IPS DF 4.7 (cell line): Measurements from ENCODE around the gene MYO9A.
"Not testable (repeated sequence)": the region's sequence is repeated elsewhere in the genome, so short reads cannot be mapped to it uniquely, and the experiment has no call there.

Experiments used
- DNase-seq: peaks from one replicate; pipeline ENCODE4 v3.0.0-alpha.2; 2013; ENCODE audit warnings: low spot score; ENCODE audit errors: extremely low read depth

MYO9A gene

DNA sequence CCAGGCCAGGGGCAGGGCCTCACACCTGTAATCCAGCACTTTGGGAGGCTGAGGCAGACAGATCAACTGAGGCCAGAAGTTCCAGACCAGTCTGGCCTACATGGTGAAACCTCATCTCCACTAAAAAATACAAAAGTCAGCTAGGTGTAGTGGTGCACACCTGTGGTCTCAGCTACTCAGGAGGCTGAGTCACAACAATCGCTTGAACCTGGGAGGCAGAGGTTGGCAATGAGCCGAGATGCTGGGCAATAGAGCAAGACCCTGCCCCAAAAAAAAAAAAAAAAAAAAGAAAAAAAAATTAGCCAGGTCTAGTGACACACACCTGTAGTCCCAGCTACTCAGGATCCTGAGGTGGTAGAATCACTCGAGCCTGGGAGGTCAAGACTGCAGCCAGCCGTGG is 18.8 kb downstream of the MYO9A start:
- no peak for DNase-seq

DNA sequence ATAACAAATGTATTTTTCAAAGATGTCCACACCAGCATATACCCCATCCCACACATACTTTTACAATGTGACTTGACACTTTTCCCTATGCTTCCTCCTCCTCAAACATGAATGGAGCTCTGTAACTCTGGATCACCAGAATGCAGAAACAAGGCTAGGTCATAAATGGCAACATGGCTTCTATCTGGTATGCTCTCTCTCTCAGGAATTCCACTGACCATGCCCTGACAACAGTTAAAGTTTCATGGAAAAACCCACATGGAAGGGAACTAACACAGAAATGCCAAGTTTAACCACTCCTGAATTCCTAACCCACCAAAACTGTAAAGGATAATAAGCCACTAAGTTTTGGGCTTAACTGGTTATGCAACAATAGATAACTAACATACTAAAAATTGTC is 19.9 kb downstream of the MYO9A start:
- no peak for DNase-seq

DNA sequence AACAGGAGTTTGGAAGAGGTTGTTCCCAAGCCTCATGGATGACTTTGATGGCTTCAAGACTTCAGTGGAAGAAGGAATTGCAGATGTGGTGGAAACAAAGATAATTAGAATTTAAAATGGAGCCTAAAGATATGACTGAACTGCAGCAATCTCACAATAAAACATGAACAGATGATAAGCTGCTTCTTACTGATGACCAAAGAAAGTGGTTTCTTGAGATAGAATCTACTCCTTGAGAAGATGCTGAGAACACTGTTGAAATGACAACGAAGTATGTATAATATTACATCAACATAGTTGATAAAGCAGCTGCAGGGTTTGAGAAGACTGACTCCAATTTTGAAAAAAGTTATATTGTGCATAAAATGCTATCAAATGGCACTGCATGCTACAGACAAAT is 21.2 kb downstream of the MYO9A start:
- DNase-seq: no peak

DNA sequence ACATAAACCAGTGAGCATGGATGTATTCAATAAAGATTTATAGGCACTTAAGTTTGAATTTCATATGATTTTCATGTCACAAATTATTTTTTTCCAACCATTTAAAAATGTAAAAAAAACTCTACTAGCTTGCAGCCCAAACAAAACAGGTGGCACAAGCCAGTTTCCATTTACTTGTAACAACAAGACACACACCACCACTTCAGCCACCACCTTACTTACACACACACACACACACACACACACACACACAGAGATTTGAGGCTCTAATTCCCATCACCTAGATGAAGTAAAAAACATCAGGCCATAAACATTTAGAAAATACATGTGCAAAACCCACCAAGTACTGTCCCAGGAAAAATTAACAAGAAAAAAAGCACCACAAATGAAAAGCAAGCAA is 25.3 kb downstream of the MYO9A start:
- DNase-seq: no peak

DNA sequence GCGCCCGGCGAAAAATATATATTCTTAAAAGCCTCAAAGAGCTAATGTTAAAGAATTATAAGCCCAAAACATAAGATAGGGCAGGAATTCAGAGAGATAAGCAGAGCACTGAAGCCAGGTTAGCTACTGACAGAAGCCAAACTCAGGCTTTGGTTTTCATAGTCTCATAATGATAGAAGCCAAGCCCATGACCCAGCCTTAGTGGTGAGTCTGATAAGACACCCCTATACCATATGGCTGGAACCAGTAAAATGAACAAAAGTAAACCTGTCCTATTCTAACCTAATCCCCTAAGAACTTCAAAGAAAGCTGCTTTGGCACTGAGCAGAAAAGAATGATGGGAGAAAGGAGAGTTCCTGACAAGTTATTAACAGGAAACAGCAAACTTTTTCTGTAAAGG is 25.9 kb downstream of the MYO9A start:
- no peak for DNase-seq

DNA sequence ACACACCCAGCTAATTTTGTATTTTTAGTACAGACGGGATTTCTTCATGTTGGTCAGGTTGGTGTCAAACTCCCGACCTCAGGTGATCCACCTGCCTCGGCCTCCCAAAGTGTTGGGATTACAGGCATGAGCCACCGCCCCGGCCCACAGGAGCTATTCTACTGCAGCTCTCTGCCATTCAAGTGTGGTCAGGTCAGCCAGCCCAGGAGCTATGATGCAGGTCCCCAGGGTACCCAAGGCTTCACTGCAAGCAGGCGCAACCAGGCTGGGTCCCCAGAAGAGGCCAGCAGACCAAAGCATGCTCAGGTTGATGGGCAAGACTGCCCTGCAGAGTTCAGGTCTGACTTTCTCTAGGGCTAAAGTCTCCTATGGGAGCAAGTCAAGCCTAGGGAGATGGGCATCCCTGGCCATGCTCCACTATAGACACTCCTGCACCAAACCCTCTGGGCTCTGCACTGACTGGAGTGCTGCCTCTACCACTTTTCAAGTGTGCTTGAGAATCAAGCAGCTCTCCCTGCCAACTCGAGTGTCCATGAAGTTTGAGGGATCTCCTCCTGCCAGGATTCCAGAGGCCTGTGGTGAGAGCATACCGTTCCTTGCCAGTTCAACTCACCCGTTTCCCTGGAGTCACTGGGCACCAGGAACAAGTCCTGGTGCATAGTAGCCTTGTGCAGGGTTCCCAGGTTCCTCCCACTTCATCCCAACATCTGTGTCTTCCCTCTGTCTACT is 30.9 kb downstream of the MYO9A start:
- no peak for DNase-seq

DNA sequence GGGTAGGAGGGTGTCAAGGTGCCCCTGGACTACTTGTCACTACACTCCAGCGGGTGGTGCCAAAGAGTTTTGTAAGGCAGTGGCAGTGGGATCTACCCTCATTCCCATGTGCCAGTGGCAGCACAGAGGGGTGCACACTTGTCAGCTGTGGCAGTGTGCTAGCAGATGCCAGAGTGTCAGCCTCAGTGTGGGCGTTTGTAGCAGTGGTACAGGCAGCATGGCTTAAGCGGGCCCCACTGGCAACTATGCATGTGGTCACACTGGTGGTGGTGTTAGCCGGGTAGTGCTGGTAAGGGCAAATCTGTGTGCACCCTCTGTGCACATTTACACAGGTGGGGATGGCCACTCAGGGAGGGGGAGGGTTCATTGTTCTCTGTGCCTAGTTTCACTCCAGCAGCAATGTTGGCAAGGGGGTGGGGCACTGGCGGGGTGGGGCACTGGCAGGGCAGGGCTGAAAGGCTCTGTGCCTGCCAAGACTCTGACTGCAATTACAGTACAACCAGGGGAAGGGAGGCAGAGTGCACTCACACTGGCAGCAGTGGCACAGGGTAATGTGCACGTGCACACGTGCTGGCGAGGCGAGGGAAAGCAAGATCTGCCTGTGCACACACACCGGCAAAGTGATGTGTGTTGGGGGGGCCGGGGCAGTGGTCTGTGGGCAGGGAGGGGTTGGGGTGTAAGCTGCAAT is 31.8 kb downstream of the MYO9A start:
- no peak for DNase-seq

DNA sequence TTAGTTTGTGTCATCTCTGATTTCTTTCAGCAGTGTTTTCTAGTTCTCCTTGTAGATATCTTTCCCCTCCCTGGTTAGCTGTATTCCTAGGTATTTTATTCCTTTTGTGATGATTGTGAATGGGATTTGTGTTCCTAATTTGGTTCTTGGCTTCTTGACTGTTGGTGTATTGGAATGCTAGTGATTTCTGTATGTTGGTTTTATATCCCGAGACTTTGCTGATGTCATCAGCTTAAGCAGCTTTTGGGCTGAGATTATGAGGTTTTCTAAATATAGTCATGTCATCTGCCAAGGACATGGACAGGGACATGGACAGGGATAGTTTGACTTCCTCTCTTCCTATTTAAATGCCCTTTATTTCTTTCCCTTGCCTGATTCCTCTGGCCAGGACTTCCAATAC is 35.8 kb downstream of the MYO9A start:
- no peak for DNase-seq

DNA sequence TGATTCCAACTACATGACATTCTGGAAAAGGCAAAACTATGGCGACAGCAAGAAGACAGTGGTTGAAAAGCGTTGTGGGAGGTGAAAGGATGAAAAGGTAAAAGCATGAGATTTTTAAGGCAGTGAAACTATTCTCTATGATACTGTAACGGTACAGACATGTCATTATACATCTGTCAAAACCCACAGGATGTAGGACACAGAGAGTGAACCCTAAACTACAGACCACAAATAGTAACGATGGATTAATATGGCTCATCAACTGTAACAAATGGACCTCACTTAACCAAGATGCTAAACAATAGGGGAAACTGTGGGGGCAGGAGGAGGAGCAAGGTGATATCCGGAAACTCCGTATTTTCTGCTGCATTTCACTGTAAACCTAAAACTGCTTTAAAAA is 39.1 kb downstream of the MYO9A start:
- DNase-seq: no peak

DNA sequence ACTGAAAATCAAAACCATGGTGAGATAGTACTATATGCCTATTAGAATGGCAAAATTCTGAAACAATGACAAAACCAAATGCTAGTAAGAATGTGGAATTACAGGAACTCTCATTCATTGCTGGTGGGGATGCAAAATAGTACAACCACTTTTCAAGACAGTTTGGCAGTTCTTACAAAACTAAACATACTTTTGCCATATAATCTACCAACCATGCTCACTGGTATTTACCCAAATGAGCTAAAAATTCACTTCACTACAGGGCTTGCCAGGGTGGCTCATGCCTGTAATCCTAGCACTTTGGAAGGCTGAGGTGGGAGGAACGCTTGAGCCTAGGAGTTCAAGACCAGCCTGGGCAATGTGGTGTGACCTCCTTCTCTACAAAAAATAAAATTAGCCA is 40.0 kb downstream of the MYO9A start:
- DNase-seq: no peak

DNA sequence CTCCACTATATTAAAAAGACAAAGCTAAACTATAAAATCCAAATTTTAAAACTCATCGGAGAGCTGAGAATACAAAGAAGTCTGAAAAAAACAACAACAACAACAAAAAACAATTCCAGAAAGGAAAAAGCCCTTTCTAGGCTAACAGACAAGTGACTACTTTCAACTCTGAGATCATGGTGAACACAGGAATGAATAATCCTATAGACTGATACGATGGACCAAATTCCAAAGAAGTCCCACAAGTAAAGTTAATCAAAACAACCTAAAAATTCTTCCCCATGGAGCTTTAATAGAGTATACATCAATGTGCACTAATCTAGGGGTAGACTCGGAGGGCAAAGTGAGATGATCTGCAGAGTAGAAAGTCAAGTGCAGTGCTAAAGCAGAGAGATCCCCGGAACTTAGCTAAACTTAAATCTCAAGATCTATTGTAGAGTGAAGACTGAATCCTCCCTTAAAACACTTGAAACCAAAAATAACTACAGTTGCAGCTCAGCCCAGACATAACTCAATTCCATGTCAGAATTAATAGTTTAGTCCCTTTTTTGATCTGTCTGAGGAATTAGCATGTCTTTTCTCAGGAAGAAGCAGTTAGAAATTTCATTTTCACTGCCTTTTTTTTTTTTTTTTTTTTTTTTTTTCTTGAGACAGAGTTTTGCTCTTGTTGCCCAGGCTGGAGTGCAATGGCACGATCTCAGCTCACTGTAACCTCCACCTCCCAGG is 43.5 kb downstream of the MYO9A start:
- DNase-seq: no peak

DNA sequence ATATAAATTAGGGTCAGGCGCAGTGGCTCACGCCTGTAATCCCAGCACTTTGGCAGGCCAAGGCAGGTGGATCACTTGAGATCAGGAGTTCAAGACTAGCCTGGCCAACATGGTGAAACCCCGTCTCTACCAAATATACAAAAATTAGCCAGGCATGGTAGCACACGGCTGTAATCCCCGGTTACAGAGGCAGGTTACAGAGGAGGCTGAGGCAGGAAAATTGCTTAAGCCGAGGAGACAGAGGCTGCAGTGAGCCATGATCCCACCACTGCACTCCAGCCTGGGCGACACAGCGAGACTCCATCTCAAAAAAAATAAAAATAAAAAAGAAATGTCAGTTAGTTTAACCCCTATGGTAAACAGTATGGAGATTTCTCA is 46.5 kb downstream of the MYO9A start:
- DNase-seq: not testable (repeated sequence)

DNA sequence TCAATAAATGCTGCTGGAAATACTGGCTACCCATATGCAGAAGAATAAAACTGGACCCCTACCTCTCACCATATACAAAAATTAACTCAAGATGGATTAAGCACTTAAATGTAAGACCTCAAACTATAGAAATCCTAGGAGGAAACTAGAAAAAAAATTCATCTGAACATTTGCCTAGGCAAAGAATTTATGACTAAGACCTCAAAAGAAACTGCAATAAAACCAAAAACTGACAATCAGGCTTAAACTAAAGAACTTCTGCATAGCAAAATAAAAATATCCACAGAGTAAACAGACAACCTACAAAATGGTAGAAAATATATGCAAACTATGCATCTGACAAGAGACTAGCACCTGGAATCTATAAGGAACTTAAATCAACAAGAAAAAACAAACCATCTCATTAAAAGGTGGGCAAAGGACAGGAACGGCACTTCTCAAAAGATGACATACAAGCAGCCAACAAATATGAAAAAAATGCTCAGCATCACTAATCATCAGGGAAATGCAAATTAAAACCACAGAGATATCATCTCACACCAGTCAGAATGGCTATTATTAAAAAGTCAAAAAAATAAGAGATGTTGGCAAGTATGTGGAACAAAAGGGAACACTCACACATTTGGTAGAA is 47.0 kb downstream of the MYO9A start:
- no peak for DNase-seq

DNA sequence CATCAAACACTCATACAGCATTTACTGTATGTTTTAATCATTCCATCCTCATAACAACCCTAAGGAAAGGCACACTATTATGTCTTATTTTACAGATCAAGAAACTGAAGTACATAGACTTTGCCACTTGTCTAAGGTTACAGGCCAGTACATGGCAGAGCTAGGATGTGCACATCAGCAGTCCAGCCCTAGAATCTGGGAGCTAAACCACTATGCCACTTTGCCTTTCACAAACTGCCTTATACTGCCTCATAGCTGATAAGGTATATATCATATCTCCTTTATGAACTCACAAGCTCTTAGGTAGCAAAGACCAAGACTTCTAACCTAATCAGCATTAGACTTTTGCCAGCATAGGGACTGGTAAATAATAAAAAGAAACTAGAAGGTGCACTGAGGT is 49.1 kb downstream of the MYO9A start:
- no peak for DNase-seq

DNA sequence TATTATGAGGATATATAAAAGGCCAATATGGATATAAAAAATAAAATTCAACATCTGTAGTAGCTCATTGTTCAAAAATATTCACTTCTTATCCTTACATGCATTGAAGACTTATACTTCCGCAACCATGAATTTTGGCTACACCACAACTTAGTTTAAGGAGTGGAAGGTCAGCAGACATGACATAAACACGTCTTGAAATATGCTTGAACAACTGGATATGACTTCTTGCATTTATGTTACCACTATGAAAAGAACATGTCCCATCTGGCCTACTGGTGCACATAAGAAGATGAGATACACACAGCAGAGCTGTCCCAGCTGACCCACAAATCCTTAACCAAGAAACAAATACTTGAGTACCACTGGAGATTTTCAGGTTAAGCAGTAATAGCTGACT is 52.1 kb downstream of the MYO9A start:
- no peak for DNase-seq

DNA sequence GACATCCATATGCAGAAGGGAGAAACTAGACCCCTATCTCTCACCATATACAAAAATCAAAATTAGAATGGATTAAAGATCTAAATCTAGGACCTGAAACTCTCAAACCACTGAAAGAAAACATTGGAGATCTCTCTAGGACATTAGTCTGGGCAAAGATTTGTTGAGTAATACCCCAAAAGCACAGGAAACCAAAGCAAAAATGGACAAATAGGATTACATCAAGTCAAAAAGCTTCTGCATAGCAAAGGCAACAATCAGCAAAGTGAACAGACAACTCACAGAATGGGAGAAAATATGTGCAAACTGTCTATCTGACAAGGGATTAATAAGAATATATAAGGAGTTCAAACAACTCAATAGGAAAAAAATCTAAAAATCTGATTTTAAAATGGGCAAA is 54.8 kb downstream of the MYO9A start:
- no peak for DNase-seq

DNA sequence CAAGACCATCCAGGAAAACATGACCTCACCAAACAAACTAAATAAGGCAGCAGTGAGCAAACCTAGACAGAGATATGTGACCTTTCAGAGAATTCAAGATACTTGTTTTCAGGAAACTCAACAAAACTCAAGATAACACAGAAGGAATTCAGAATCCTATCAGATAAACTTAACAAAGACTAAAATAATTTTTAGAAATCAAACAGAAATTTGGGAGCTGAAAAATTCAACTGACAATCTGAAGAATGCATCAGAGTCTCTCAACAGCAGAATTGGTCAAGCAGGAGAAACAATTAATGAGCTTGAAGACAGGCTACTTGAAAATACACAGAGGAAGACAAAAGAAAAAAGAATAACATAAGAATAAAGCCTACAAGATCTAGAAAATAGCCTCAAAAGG is 55.6 kb downstream of the MYO9A start:
- DNase-seq: no peak

DNA sequence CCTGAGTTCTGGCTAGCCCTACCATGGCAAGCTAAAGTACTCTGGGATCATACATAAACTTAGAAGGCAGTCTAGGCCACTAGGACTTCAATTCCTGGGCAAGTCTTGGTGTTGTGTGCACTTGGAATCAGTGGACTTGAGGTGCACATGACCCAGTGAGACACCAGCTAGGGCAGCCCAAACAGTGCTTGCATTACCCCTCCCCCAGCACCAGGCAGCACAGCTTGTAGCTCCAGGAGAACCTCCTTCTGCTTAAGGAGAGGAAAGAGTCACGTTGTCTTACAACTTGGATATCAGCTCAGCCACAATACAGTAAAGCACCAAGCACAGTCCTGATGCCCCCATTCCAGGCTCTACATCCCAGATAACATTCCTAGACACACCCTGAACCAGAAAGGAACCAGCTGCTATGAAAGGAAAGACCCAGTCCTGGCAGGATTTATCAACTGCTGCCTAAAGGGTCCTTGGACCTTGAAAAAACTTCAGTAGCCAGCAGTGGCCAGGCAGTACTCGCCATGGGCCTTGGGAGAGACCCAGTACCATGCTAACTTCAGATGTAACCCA is 57.2 kb downstream of the MYO9A start:
- no peak for DNase-seq

DNA sequence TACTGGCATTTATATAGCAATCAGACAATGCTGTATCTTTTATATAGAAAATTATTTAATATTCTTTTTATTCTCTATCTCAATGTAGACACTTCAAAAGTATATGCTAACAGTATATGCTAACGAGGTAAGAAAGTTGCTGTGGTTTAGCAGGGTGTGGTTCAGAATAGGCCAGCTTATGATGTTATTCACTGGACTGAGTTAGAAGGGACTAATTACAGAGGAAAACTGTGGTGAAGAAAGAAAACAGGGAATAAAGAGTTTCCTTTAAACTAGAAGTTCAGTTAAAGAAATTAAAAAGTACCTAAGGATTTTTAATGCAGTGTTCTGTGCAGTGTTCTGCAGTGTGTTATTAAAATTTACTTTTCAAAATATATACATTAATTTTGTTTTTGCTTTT is 59.4 kb downstream of the MYO9A start:
- no peak for DNase-seq

DNA sequence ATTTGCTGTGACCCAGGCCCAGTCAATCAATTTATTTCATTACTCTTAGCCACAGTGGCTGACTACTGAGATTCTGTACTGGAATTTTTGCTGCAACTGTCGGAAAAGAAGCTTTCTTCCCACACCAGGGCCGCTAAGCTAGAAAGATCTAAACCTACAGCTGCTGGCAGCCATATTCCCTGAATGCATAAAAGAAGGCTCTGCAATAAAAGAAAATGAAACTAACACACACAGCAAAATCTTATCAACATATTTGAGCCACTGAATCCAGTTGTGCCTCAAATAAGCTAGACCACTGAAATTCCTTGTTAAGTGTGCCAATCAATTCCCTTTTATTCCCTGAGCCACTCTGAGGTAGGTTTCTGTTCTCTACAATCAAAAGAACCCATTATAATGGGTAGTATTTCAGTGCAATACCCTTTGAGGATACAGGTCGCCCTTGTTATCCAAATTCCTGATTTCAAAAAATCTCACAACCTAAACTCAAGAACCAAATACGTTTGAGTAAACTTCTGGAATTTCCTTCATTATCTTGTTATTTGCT is 60.3 kb downstream of the MYO9A start:
- no peak for DNase-seq

DNA sequence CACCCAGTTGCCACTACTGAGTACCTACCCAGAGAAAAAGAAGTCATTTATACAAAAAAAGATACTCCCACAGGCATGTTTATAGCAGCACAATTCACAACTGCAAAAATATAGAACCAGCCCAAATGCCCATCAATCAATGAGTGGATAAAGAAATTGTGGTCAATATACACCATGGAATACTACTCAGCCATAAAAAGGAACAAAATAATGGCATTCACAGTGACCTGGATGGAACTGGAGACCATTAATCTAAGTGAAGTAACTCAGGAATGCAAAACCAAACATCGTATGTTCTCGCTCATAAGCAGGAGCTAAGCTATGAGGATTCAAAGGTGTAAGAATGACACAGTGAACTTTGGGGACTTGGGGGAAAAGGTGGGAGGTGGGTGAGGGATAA is 61.7 kb downstream of the MYO9A start:
- not testable (repeated sequence) for DNase-seq

DNA sequence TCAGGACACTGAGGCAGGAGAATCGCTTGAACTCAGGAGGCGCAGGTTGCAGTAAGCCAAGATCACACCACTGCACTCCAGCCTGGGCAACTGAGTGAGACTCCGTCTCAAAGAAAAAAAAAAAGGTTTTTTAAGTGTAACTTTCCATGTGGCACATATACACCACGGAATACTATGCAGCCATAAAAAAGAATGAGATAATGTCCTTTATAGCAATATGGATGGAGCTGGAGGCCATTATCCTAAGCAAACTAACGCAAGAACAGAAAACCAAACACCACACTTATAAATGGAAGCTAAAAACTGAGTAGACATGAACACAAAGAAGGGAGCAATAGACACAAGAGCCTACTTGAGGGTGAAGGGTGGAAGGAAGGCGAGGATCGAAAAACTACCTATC is 64.7 kb downstream of the MYO9A start:
- DNase-seq: not testable (repeated sequence)
